Endodermal cell (in vitro differentiated cells): ENCODE results near the gene ZNF346. TPM values are rescaled to one million over a fixed set of nuclear protein-coding genes. Genes with fewer than 3 reads are reported as not detected.

Experiments
- DNase-seq: peaks from one replicate; pipeline ENCODE4 v3.0.0-alpha.2; 2017
- H3K27ac ChIP-seq: 2 replicates; pipeline ENCODE4 v1.5.1; 2013; ENCODE audit warnings: mild to moderate bottlenecking, low read depth, low read length, moderate library complexity
- H3K27me3 ChIP-seq: 2 replicates; pipeline ENCODE4 v1.6.1; 2013; ENCODE audit warnings: mild to moderate bottlenecking, low read length, moderate library complexity; ENCODE audit not compliant: insufficient read depth, control insufficient read depth, poor library complexity, severe bottlenecking
- H3K36me3 ChIP-seq: 2 replicates; pipeline ENCODE4 v1.7.0; 2013; ENCODE audit warnings: mild to moderate bottlenecking, low read length, moderate library complexity; ENCODE audit not compliant: control insufficient read depth, insufficient read depth
- H3K4me1 ChIP-seq: one replicate; pipeline ENCODE4 v1.7.0; 2013; ENCODE audit warnings: low read length; ENCODE audit not compliant: control insufficient read depth, insufficient read depth
- H3K4me3 ChIP-seq: 2 replicates; pipeline ENCODE4 v1.5.1; 2013; ENCODE audit warnings: mild to moderate bottlenecking, low read length, moderate library complexity
- H3K9ac ChIP-seq: 2 replicates; pipeline ENCODE4 v1.6.1; 2013; ENCODE audit warnings: mild to moderate bottlenecking, low read length, moderate library complexity; ENCODE audit not compliant: poor library complexity, severe bottlenecking; ENCODE audit errors: extremely low read depth
- H3K9me3 ChIP-seq: 2 replicates; pipeline ENCODE4 v1.6.1; 2013; ENCODE audit warnings: mild to moderate bottlenecking, low read length, moderate library complexity; ENCODE audit not compliant: control insufficient read depth
- H3K27ac Mint-ChIP-seq: 2 replicates; pipeline ENCODE4 v1.8.0; 2020; ENCODE audit warnings: mixed read lengths
- H3K27me3 Mint-ChIP-seq: 2 replicates; pipeline ENCODE4 v1.8.0; 2021; ENCODE audit warnings: mild to moderate bottlenecking, mixed read lengths; ENCODE audit not compliant: insufficient read depth
- H3K36me3 Mint-ChIP-seq: 2 replicates; pipeline ENCODE4 v1.8.0; 2020; ENCODE audit warnings: low read depth, mixed read lengths
- H3K4me1 Mint-ChIP-seq: 2 replicates; pipeline ENCODE4 v1.8.0; 2020; ENCODE audit warnings: mixed read lengths
- H3K4me3 Mint-ChIP-seq: 2 replicates; pipeline ENCODE4 v1.8.0; 2020; ENCODE audit warnings: mild to moderate bottlenecking, moderate library complexity, mixed read lengths
- H3K9me3 Mint-ChIP-seq: 2 replicates; pipeline ENCODE4 v1.8.0; 2020; ENCODE audit warnings: mild to moderate bottlenecking, mixed read lengths
- CTCF ChIP-seq: fragments of 200-600 bp; sonication (generic); conservative IDR thresholded peaks from 2 replicates; pipeline ENCODE4 v1.5.0; 2021; ENCODE audit warnings: antibody characterized with exemption, mild to moderate bottlenecking
- WGBS, 2 experiments: methylation state at CpG; one replicate each; pipeline versions ENCODE4 v1.1.5 to v1.1.7; 2013; ENCODE audit warnings: missing lambda C conversion rate in 2 of 2, mixed read lengths in 1 of 2; ENCODE audit not compliant: insufficient coverage in 1 of 2, insufficient read length in 1 of 2; 5-methylcytosine and 5-hydroxymethylcytosine counted together
- total RNA-seq, 2 donors: library from RNA; stranded (reverse); fragmentation: NEBNext Ultra II Directional in 1 of 2; extraction: Animal tissue kit (Norgen Biotek cat#: 25700) in 1 of 2; gene quantifications; 2 replicates in 1 of 2; 3 replicates in 1 of 2; pipeline ENCODE4 v1.2.1, GENCODE V29; 2021

Gene ZNF346
- total RNA-seq, 2 donors from 2014 or later, result 25.4 to 38.6 TPM

GRCh38 chr5:177077335-177077734 lies 54.8 kb downstream of the ZNF346 start:
- H3K9me3 ChIP-seq, result no peaks in the 10 kb centered on the region
- H3K27me3 ChIP-seq, result no peaks in the 10 kb centered on the region
- Mint-ChIP-seq H3K27me3 (no peaks in the 10 kb centered on the region), H3K36me3 (no peaks in the 10 kb centered on the region), H3K4me3 (no peak overlapping the region), H3K9me3 (no peaks in the 10 kb centered on the region), H3K27ac (no peak overlapping the region), H3K4me1 (no peaks in the 10 kb centered on the region)
- no peak overlapping the region for H3K27ac ChIP-seq
- 92 to 96% methylated on average over 2 of the region's 2 CpGs for WGBS, 2 experiments
- no peak overlapping the region for H3K9ac ChIP-seq
- H3K4me1 ChIP-seq, result no peaks in the 10 kb centered on the region
- no peaks in the 10 kb centered on the region for H3K36me3 ChIP-seq
- DNase-seq, result peak; percentile 39
- no peak overlapping the region for H3K4me3 ChIP-seq
- TF ChIP-seq CTCF, result no peak

GRCh38 chr5:177079606-177080005 lies 57.1 kb downstream of the ZNF346 start:
- H3K27ac Mint-ChIP-seq, result no peak overlapping the region

GRCh38 chr5:177080265-177080664 lies 57.8 kb downstream of the ZNF346 start:
- H3K9ac ChIP-seq, result no peak overlapping the region
- H3K4me3 Mint-ChIP-seq, result no peak overlapping the region
- no peaks in the 10 kb centered on the region for H3K27me3 Mint-ChIP-seq
- H3K4me3 ChIP-seq, result no peak overlapping the region
- no peak for TF ChIP-seq CTCF
- no peaks in the 10 kb centered on the region for H3K36me3 ChIP-seq
- H3K27ac Mint-ChIP-seq, result no peak overlapping the region
- H3K9me3 ChIP-seq, result no peaks in the 10 kb centered on the region
- no peak for DNase-seq
- no peaks in the 10 kb centered on the region for H3K9me3 Mint-ChIP-seq
- H3K4me1 Mint-ChIP-seq, result peaks cover 16% of the 10 kb centered on the region
- WGBS, 2 experiments, result 96 to 100% methylated on average over 4 to 5 of the region's 5 CpGs
- no peaks in the 10 kb centered on the region for H3K4me1 ChIP-seq
- no peak overlapping the region for H3K27ac ChIP-seq
- no peaks in the 10 kb centered on the region for H3K27me3 ChIP-seq
- H3K36me3 Mint-ChIP-seq, result no peaks in the 10 kb centered on the region

More at GRCh38 chr5:177079606-177080005, 57.1 kb downstream of the ZNF346 start:
- H3K9ac ChIP-seq, result no peak overlapping the region
- H3K27me3 ChIP-seq, result no peaks in the 10 kb centered on the region
- Mint-ChIP-seq H3K4me3 (no peak overlapping the region), H3K27me3 (no peaks in the 10 kb centered on the region), H3K36me3 (no peaks in the 10 kb centered on the region), H3K4me1 (peaks cover 13% of the 10 kb centered on the region), H3K9me3 (no peaks in the 10 kb centered on the region)
- no peak for DNase-seq
- H3K4me3 ChIP-seq, result no peak overlapping the region
- H3K4me1 ChIP-seq, result no peaks in the 10 kb centered on the region
- no peaks in the 10 kb centered on the region for H3K36me3 ChIP-seq
- TF ChIP-seq CTCF, result no peak
- H3K27ac ChIP-seq, result no peak overlapping the region
- 93% methylated on average over 2 to 9 of the region's 9 CpGs for WGBS, 2 experiments
- no peaks in the 10 kb centered on the region for H3K9me3 ChIP-seq
